SK-N-MC (cell line): ENCODE measurements around the gene SCFD2.
A peak's percentile ranks its signal among the peaks of the same experiment; 100 is the strongest.

Experiments
- FOXP2 ChIP-seq: optimal IDR thresholded peaks from 2 replicates; pipeline ENCODE3; 2011; ENCODE audit warnings: mild to moderate bottlenecking, moderate library complexity; ENCODE audit not compliant: insufficient read depth; ENCODE audit errors: extremely low read length, control extremely low read depth
- POLR2AphosphoS5 ChIP-seq: IDR thresholded peaks from 2 replicates; pipeline ENCODE4 v1.6.1; 2012; ENCODE audit warnings: mild to moderate bottlenecking, low read depth, low read length, borderline replicate concordance

GRCh38 chr4:53174823-53175222, 191.0 kb downstream of the SCFD2 start:
- TF ChIP-seq FOXP2 (no peak), POLR2AphosphoS5 (peak; percentile 33; the same call in 1 of the 2 replicates)
